Choroid plexus epithelial cell (primary cell): ENCODE results near the gene CLEC4D.
A peak's percentile ranks its signal among the peaks of the same experiment; 100 is the strongest.
"Not testable (repeated sequence)": the region's sequence is repeated elsewhere in the genome, so short reads cannot be mapped to it uniquely, and the experiment has no call there.

Experiments used
- DNase-seq: peaks from one replicate; pipeline ENCODE4 v3.0.0-alpha.2; 2010; ENCODE audit warnings: low read depth
- H3K4me3 ChIP-seq: 2 replicates; pipeline ENCODE4 v1.5.1; 2011; ENCODE audit warnings: low read depth, mild to moderate bottlenecking, control low read depth, low read length, moderate library complexity
- TF ChIP-seq, protein P1 (sequence below): conservative IDR thresholded peaks from 2 replicates; pipeline ENCODE4 v1.5.1; 2011; ENCODE audit warnings: low read depth, mild to moderate bottlenecking, control low read depth, inconsistent platforms, low read length, moderate library complexity

Gene CLEC4D

GRCh38 chr12:8532045-8532444 lies 18.7 kb downstream of the CLEC4D start:
- DNase-seq = no peak
- no peak overlapping the region for H3K4me3 ChIP-seq
- TF ChIP-seq, protein P1, sequence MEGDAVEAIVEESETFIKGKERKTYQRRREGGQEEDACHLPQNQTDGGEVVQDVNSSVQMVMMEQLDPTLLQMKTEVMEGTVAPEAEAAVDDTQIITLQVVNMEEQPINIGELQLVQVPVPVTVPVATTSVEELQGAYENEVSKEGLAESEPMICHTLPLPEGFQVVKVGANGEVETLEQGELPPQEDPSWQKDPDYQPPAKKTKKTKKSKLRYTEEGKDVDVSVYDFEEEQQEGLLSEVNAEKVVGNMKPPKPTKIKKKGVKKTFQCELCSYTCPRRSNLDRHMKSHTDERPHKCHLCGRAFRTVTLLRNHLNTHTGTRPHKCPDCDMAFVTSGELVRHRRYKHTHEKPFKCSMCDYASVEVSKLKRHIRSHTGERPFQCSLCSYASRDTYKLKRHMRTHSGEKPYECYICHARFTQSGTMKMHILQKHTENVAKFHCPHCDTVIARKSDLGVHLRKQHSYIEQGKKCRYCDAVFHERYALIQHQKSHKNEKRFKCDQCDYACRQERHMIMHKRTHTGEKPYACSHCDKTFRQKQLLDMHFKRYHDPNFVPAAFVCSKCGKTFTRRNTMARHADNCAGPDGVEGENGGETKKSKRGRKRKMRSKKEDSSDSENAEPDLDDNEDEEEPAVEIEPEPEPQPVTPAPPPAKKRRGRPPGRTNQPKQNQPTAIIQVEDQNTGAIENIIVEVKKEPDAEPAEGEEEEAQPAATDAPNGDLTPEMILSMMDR = no peak

- DNase-seq, H3K4me3 ChIP-seq: not testable (repeated sequence)
Observed at GRCh38 chr12:8537820-8538219, 24.5 kb downstream of the CLEC4D start.

DNA sequence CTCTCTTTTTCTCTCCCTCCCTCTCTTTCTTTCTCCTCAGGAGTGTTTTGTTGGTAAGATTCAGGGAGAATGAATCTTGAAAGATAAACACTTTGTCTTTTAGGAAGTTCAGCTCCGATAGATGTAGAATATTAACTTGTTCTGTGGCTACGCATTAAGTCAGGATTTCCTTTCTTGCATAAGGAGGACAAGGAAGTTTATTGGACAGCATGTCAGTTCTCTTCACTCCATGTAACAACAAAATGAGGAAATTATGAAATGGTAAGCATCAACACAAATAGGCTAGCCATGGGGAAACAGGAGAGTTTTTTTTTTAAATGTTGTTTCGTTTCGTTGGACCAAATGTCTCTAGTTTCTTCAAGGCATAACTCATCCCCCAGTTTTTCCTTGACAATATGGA lies 27.5 kb downstream of the CLEC4D start, which contains the start of gene CLEC4E:
TSS of gene CLEC4E (minus strand) at position 75 of the 400 bp plus-strand sequence. CDS start 108 bp downstream, outside the sequence.
- not testable (repeated sequence) for H3K4me3 ChIP-seq, DNase-seq

DNA sequence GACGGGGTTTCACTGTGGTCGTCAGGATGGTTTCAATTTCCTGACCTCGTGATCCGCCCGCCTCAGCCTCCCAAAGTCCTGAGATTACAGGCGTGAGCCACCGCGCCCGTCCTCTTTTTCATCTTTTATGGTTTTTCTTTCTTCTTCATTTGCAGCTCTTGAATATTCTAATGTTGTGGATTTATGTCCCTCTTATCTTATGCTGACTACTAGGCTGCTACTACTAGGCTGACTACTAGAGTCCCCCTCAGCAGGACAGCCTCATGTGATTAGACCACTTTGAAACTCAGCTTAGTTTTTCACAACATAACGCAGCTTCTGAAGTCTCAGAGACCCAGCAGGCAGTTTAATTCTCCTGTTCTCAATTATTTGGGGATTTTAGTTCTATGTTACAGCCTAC lies 28.3 kb downstream of the CLEC4D start:
- TF ChIP-seq, protein P1 = no peak
- DNase-seq = no peak
- H3K4me3 ChIP-seq = no peak overlapping the region

GRCh38 chr12:8544295-8544694 lies 31.0 kb downstream of the CLEC4D start:
- DNase-seq = peak; percentile 81
- TF ChIP-seq, protein P1 = peak; percentile 89
- no peak overlapping the region for H3K4me3 ChIP-seq

DNA sequence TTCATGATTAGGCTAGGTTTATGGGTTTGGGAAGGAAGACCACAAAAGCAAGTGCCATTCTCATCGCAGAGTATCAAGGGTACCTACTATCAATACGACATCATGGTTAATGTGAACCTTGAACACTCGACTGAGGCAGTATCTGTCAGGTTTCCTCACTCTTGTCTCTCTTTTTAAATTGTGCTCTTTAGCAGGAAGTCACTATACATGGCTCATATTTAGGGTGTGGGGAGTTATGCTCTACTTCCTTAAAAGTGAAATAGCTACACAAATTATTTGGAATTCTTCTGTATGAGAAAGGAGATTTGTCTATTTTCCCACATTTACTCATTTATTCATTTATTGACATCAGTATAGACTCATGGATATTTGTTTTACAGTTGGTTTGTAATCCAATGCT lies 33.3 kb downstream of the CLEC4D start:
- no peak overlapping the region for H3K4me3 ChIP-seq
- TF ChIP-seq, protein P1 = no peak
- DNase-seq = no peak

DNA sequence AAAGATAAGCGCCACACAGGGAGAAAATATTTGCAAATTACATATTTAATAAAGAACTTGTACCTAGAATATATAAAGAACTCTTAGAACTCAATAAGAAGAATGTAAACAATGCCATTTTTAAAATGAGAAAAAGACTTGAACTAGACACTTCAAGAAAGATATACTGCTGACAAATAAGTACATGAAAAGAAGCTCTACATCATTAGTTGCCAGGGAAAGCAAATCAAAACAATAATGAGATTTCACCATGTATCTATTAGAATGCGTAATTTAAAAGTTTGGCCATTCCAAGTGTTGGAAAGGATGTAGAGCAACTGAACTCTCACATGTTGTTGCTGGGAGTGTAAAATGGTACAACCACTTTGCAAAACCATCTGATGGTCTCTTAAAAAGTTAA lies 34.3 kb downstream of the CLEC4D start:
- H3K4me3 ChIP-seq = no peak overlapping the region
- TF ChIP-seq, protein P1 = no peak
- DNase-seq = no peak

DNA sequence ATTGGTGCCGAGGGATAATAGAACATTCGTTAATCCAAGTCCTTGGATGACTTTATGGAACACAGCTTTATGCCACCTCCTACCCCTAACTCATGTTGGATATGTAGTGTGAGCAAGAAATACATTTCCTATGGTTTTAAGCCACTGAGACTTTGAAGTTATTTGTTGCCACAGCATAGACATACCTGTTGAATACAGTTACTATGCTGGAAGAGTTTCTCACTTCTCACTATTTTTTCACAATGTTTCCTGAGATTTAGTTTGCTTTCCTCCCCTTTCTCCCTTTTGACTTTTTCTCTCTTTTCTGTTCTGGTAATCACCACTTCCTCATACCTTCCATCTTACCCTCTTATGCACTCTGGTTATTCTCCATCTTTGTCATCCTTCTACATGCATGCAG lies 34.9 kb downstream of the CLEC4D start:
- no peak overlapping the region for H3K4me3 ChIP-seq
- TF ChIP-seq, protein P1 = no peak
- no peak for DNase-seq
